ENCODE results near the gene PEMT. TPM values are rescaled to one million over a fixed set of nuclear protein-coding genes. Genes with fewer than 3 reads are reported as not detected.

The PEMT gene
- total RNA-seq, 1 experiment from 2014 or later, result 178 TPM

GRCh38 chr17:17509601-17510425 lies 81.7 kb downstream of the PEMT start:
- no peak overlapping the region for H2AFZ ChIP-seq (ENCODE audit: low read length)
- no peaks in the 10 kb centered on the region for H3K9me3 ChIP-seq (ENCODE audit: low read length)
- H3K9ac ChIP-seq (ENCODE audit: low read length), result no peak overlapping the region
- H3K4me3 ChIP-seq (ENCODE audit: low read length), result no peak overlapping the region
- ATAC-seq (no peak), DNase-seq (no peak)
- ChIA-PET POLR2A (ENCODE audit: unreplicated experiment) (no interaction called here), CTCF (no interaction called here)
- no peaks in the 10 kb centered on the region for H3K36me3 ChIP-seq (ENCODE audit: low read depth, low read length)
- H3K27ac ChIP-seq (ENCODE audit: low read length), result no peak overlapping the region; the same call in 1 of the 2 replicates
- H3K4me2 ChIP-seq (ENCODE audit: low read length), result no peak overlapping the region
- TF ChIP-seq, protein P1, sequence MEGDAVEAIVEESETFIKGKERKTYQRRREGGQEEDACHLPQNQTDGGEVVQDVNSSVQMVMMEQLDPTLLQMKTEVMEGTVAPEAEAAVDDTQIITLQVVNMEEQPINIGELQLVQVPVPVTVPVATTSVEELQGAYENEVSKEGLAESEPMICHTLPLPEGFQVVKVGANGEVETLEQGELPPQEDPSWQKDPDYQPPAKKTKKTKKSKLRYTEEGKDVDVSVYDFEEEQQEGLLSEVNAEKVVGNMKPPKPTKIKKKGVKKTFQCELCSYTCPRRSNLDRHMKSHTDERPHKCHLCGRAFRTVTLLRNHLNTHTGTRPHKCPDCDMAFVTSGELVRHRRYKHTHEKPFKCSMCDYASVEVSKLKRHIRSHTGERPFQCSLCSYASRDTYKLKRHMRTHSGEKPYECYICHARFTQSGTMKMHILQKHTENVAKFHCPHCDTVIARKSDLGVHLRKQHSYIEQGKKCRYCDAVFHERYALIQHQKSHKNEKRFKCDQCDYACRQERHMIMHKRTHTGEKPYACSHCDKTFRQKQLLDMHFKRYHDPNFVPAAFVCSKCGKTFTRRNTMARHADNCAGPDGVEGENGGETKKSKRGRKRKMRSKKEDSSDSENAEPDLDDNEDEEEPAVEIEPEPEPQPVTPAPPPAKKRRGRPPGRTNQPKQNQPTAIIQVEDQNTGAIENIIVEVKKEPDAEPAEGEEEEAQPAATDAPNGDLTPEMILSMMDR (conservative IDR thresholded peaks at IDR 0.05; ENCODE audit: low read depth, low read length), result no peak
- TF ChIP-seq EZH2phosphoT487 (IDR thresholded peaks at IDR 0.05; ENCODE audit: borderline replicate concordance, low read length), result no peak
- TF ChIP-seq EZH2 (IDR thresholded peaks at IDR 0.05; ENCODE audit: low read length, unreplicated experiment), result no peak
- peaks cover 8% of the 10 kb centered on the region; the same call in 1 of the 2 replicates for H4K20me1 ChIP-seq (ENCODE audit: low read length)
- intact Hi-C loops (cut with micrococcal nuclease), result no loop called here
- H3K9me2 ChIP-seq (replicated peaks; ENCODE audit: low read length), result no peaks in the 10 kb centered on the region
- no peaks in the 10 kb centered on the region for H3K79me2 ChIP-seq (ENCODE audit: low read length)
- peaks cover 29% of the 10 kb centered on the region for H3K4me1 ChIP-seq (ENCODE audit: insufficient read depth, low read length)
- H3F3A ChIP-seq (ENCODE audit: low read length, unreplicated experiment), result no peaks in the 10 kb centered on the region
- BruUV-seq (replicated peaks), result no TSS peak
- no peaks in the 10 kb centered on the region for H3K27me3 ChIP-seq (ENCODE audit: low read length)

- DNase-seq (no peak), ATAC-seq (no peak)
- Histone ChIP-seq H3K27me3 (ENCODE audit: low read length) (no peaks in the 10 kb centered on the region), H3K4me3 (ENCODE audit: low read length) (no peak overlapping the region), H4K20me1 (ENCODE audit: low read length) (peaks cover 8% of the 10 kb centered on the region; the same call in 1 of the 2 replicates), H3K27ac (ENCODE audit: low read length) (no peak overlapping the region), H3K79me2 (ENCODE audit: low read length) (no peaks in the 10 kb centered on the region), H3K4me2 (ENCODE audit: low read length) (no peak overlapping the region), H3F3A (ENCODE audit: low read length, unreplicated experiment) (no peaks in the 10 kb centered on the region), H3K4me1 (ENCODE audit: insufficient read depth, low read length) (peaks cover 29% of the 10 kb centered on the region), H3K9me3 (ENCODE audit: low read length) (no peaks in the 10 kb centered on the region), H3K9ac (ENCODE audit: low read length) (no peak overlapping the region), H3K9me2 (replicated peaks; ENCODE audit: low read length) (no peaks in the 10 kb centered on the region), H3K36me3 (ENCODE audit: low read depth, low read length) (no peaks in the 10 kb centered on the region), H2AFZ (ENCODE audit: low read length) (no peak overlapping the region)
- TF ChIP-seq EZH2phosphoT487 (IDR thresholded peaks at IDR 0.05; ENCODE audit: borderline replicate concordance, low read length), result no peak
- TF ChIP-seq, protein P1 (conservative IDR thresholded peaks at IDR 0.05; ENCODE audit: low read depth, low read length), result no peak
- TF ChIP-seq EZH2 (IDR thresholded peaks at IDR 0.05; ENCODE audit: low read length, unreplicated experiment), result no peak
- POLR2A ChIA-PET (ENCODE audit: unreplicated experiment), result no interaction called here
- BruUV-seq (replicated peaks), result no TSS peak
- intact Hi-C loops (cut with micrococcal nuclease), result no loop called here
- CTCF ChIA-PET, result no interaction called here
Observed at GRCh38 chr17:17508646-17509591, 82.6 kb downstream of the PEMT start.

All from PC-3 (cell line).